ENCODE measurements around the gene PCED1B. TPM values are rescaled to one million over a fixed set of nuclear protein-coding genes. Genes with fewer than 3 reads are reported as not detected.

The PCED1B gene
- total RNA-seq, 1 donor from 2014 or later: 6.9 TPM

- intact Hi-C loops (cut with DNase I): no loop called here
- H3K9me3 ChIP-seq: no peaks in the 10 kb centered on the region
- H3K4me1 ChIP-seq: no peaks in the 10 kb centered on the region
- peak overlapping the region; percentile 3 for H3K27ac ChIP-seq
- no peaks in the 10 kb centered on the region for H3K36me3 ChIP-seq
- TF ChIP-seq POLR2AphosphoS5 (IDR thresholded peaks at IDR 0.05; ENCODE audit: insufficient read depth in 1 of 2, low read depth in 1 of 2) (no peak), CTCF (IDR thresholded peaks at IDR 0.05) (no peak), POLR2A (IDR thresholded peaks at IDR 0.05) (no peak)
- no peak overlapping the region for H3K4me3 ChIP-seq
- DNase-seq (ENCODE audit: extremely low spot score in 2 of 2): no peak
- H3K27me3 ChIP-seq: no peaks in the 10 kb centered on the region
These were observed 127.3 kb downstream of the PCED1B start for GRCh38 chr12:47206450-47207339.

GRCh38 chr12:47207340-47207717 lies 127.9 kb downstream of the PCED1B start:
- no peak overlapping the region for H3K4me3 ChIP-seq
- H3K27ac ChIP-seq: no peak overlapping the region
- no peaks in the 10 kb centered on the region for H3K9me3 ChIP-seq
- TF ChIP-seq POLR2A (IDR thresholded peaks at IDR 0.05): no peak
- no peak for TF ChIP-seq POLR2AphosphoS5 (IDR thresholded peaks at IDR 0.05; ENCODE audit: insufficient read depth in 1 of 2, low read depth in 1 of 2)
- TF ChIP-seq CTCF (IDR thresholded peaks at IDR 0.05): no peak
- no peaks in the 10 kb centered on the region for H3K36me3 ChIP-seq
- no peaks in the 10 kb centered on the region for H3K4me1 ChIP-seq
- no peak for DNase-seq (ENCODE audit: extremely low spot score in 2 of 2)
- no peaks in the 10 kb centered on the region for H3K27me3 ChIP-seq
- intact Hi-C loops (cut with DNase I): no loop called here

GRCh38 chr12:47207829-47208248 lies 128.4 kb downstream of the PCED1B start:
- intact Hi-C loops (cut with DNase I): no loop called here
- Histone ChIP-seq H3K4me3 (no peak overlapping the region), H3K27me3 (no peaks in the 10 kb centered on the region), H3K9me3 (no peaks in the 10 kb centered on the region), H3K36me3 (no peaks in the 10 kb centered on the region), H3K27ac (no peak overlapping the region), H3K4me1 (no peaks in the 10 kb centered on the region)
- TF ChIP-seq POLR2AphosphoS5 (IDR thresholded peaks at IDR 0.05; ENCODE audit: insufficient read depth in 1 of 2, low read depth in 1 of 2) (no peak), CTCF (IDR thresholded peaks at IDR 0.05) (no peak), POLR2A (IDR thresholded peaks at IDR 0.05) (no peak)
- no peak for DNase-seq (ENCODE audit: extremely low spot score in 2 of 2)

GRCh38 chr12:47209014-47209413 lies 129.6 kb downstream of the PCED1B start:
- DNase-seq (ENCODE audit: extremely low spot score in 2 of 2): no peak
- H3K4me3 ChIP-seq: no peak overlapping the region
- no peak for TF ChIP-seq CTCF (IDR thresholded peaks at IDR 0.05)
- intact Hi-C loops (cut with DNase I): no loop called here
- no peaks in the 10 kb centered on the region for H3K9me3 ChIP-seq
- H3K36me3 ChIP-seq: no peaks in the 10 kb centered on the region
- no peaks in the 10 kb centered on the region for H3K4me1 ChIP-seq
- H3K27me3 ChIP-seq: no peaks in the 10 kb centered on the region
- H3K27ac ChIP-seq: no peak overlapping the region

GRCh38 chr12:47210776-47211175 lies 131.4 kb downstream of the PCED1B start:
- TF ChIP-seq POLR2A (IDR thresholded peaks at IDR 0.05) (no peak), POLR2AphosphoS5 (IDR thresholded peaks at IDR 0.05; ENCODE audit: insufficient read depth in 1 of 2, low read depth in 1 of 2) (no peak), CTCF (IDR thresholded peaks at IDR 0.05) (no peak)
- Histone ChIP-seq H3K4me1 (no peaks in the 10 kb centered on the region), H3K27me3 (no peaks in the 10 kb centered on the region), H3K9me3 (no peaks in the 10 kb centered on the region), H3K4me3 (no peak overlapping the region), H3K36me3 (no peaks in the 10 kb centered on the region), H3K27ac (no peak overlapping the region)
- intact Hi-C loops (cut with DNase I): no loop called here
- DNase-seq (ENCODE audit: extremely low spot score in 2 of 2): no peak
